Aorta (tissue), 5 donors: ENCODE data around the gene NPR1. TPM values are rescaled to one million over a fixed set of nuclear protein-coding genes. Genes with fewer than 3 reads are reported as not detected.
A peak's percentile ranks its signal among the peaks of the same experiment; 100 is the strongest.

ENCODE experiments used
- ATAC-seq: fragments of 200-7000 bp; cut with Tn5 transposase; one replicate; pipeline ENCODE4 v1.9.1; 2022; ENCODE audit warnings: moderate library complexity; ENCODE audit not compliant: low FRiP score
- DNase-seq, 2 donors: peaks; one replicate each; pipeline ENCODE4 v3.0.0-alpha.2; 2020
- H3K27ac ChIP-seq, 2 donors: one replicate each; pipeline ENCODE4 v1.5.1; 2013; ENCODE audit warnings: low read length in 2 of 2, mild to moderate bottlenecking in 2 of 2, moderate library complexity in 2 of 2, control low read depth in 1 of 2, inconsistent platforms in 1 of 2, low read depth in 1 of 2
- H3K27me3 ChIP-seq, 2 donors: one replicate each; pipeline ENCODE4 v1.6.1; 2013; ENCODE audit warnings: control low read depth in 1 of 2, low read length in 1 of 2, mild to moderate bottlenecking in 1 of 2, moderate library complexity in 1 of 2; ENCODE audit not compliant: insufficient read depth in 2 of 2, control insufficient read depth in 1 of 2
- H3K36me3 ChIP-seq, 2 donors: one replicate each; pipeline ENCODE4 v1.6.1; 2013; ENCODE audit warnings: control low read depth in 1 of 2, low read length in 1 of 2, mild to moderate bottlenecking in 1 of 2; ENCODE audit not compliant: insufficient read depth in 2 of 2, control insufficient read depth in 1 of 2
- H3K4me1 ChIP-seq, 2 donors: one replicate each; pipeline ENCODE4 v1.6.1; 2013; ENCODE audit warnings: low read length in 2 of 2, control low read depth in 1 of 2, mild to moderate bottlenecking in 1 of 2, moderate library complexity in 1 of 2; ENCODE audit not compliant: insufficient read depth in 2 of 2, control insufficient read depth in 1 of 2
- H3K4me3 ChIP-seq, 2 donors: one replicate each; pipeline ENCODE4 v1.5.1; 2013; ENCODE audit warnings: low read length in 2 of 2, control low read depth in 1 of 2, mild to moderate bottlenecking in 1 of 2
- H3K9me3 ChIP-seq: one replicate; pipeline ENCODE4 v1.6.1; 2013; ENCODE audit warnings: mild to moderate bottlenecking, low read length; ENCODE audit not compliant: control insufficient read depth
- WGBS, 2 donors: extraction: QIAGEN DNeasy Blood & Tissue Kit; methylation state at CpG; one replicate each; pipeline ENCODE4 v1.1.7; 2013; 5-methylcytosine and 5-hydroxymethylcytosine counted together
- intact Hi-C, 2 donors: fragments of 100-400 bp; cut with DNase I; formaldehyde crosslinking; loops; one replicate each; pipeline versions ENCODE4 v1.14.2 to v1.15.0; 2022
- polyA plus RNA-seq, 2 donors: library from polyadenylated mRNA; stranded (reverse); fragments of 200-250 nt; gene quantifications; one replicate each; pipeline ENCODE4 v1.2.3, GENCODE V29; 2013
- total RNA-seq, 2 donors: library from RNA; stranded (reverse); fragmentation: NEBNext Ultra II Directional; extraction: Animal tissue kit (Norgen Biotek cat#: 25700); gene quantifications; one replicate each; pipeline ENCODE4 v1.2.1, GENCODE V29; 2021
- donor health status: healthy with polysubstance abuse.
- donor health status: Bipolar disorder and iron deficiency.
- donor health status: DM: no; HTN: no; CAD: no.
- donor health status: DM: no; HTN: no; CAD: no.
- donor health status: DM: yes; HTN: yes; CAD: no.

Gene NPR1
- total and polyA plus RNA-seq, 4 donors = 39.4 to 168 (median 113) TPM

- no peaks in the 10 kb centered on the region for H3K4me1 ChIP-seq
- no peaks in the 10 kb centered on the region for H3K9me3 ChIP-seq
- intact Hi-C loops = no loop called here
- no peak overlapping the region for H3K4me3 ChIP-seq
- H3K27me3 ChIP-seq = no peaks in the 10 kb centered on the region
- DNase-seq (peak in 1 of 2 donors; percentile 62), ATAC-seq (no peak)
- no peak overlapping the region for H3K27ac ChIP-seq
- H3K36me3 ChIP-seq = peaks cover 3 to 4% of the 10 kb centered on the region in 2 donors
- 67 to 73% methylated on average over 5 of the region's 5 CpGs for WGBS, 2 donors
Measured at GRCh38 chr1:153646672-153647345, 31.7 kb upstream of the NPR1 start.

DNA sequence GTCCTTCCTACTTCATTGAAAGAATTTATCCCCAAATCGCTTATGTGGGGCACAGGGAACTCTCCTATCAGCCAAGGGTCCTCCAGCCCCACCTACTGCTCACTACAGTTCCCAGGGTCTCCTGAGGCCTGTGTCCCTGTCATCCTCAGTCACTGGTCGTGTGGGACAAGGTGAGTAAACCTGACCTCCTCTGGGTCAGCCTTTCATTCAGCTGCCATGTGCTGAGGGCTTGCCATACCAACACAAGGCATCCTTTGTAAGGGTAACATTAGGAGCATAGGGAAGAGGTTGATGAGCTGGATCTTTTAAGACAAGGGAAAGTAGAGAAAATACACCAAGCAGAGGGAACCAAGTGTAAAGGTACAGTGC is 31.2 kb upstream of the NPR1 start:
- Histone ChIP-seq H3K4me3 (no peak overlapping the region), H3K4me1 (no peaks in the 10 kb centered on the region), H3K27ac (no peak overlapping the region), H3K27me3 (no peaks in the 10 kb centered on the region), H3K36me3 (peaks cover 3 to 4% of the 10 kb centered on the region in 2 donors), H3K9me3 (no peaks in the 10 kb centered on the region)
- 45 to 53% methylated on average over 2 of the region's 2 CpGs for WGBS, 2 donors
- intact Hi-C loops = no loop called here
- DNase-seq (no peak), ATAC-seq (no peak)

DNA sequence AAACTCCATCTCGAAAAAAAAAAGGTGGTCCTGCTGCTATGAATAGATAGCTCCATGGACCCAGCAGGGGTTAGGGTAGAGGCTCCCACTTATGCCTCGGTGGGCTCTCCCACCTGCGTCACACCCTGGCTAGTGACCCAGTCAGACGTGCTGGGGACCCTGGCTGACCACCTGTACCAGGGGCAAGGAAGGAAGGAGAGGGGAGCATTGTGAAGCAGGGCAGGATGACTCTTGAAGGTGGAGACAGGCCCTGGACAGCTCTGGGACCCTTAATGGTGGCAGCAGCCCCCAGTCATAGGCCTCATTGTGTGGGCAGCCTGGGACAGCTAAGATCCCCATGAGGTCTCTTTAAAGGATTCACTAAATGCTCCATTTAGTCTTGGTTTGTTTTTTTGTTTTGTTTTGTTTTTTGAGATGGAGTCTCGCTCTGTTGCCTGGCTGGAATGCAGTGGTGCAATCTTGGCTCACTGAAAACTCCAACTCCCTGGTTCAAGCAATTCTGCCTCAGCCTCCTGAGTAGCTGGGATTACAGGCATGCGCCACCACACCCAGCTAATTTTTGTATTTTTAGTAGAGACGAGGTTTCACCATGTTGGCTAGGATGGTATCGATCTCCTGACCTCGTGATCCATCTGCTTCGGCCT is 30.4 kb upstream of the NPR1 start:
- 85 to 86% methylated on average over 10 of the region's 10 CpGs for WGBS, 2 donors
- ATAC-seq = no peak
- Histone ChIP-seq H3K9me3 (no peaks in the 10 kb centered on the region), H3K27ac (no peak overlapping the region), H3K4me3 (no peak overlapping the region), H3K4me1 (no peaks in the 10 kb centered on the region), H3K27me3 (no peaks in the 10 kb centered on the region), H3K36me3 (peaks cover 3 to 4% of the 10 kb centered on the region in 2 donors)
- intact Hi-C loops = no loop called here
- DNase-seq = no peak

DNA sequence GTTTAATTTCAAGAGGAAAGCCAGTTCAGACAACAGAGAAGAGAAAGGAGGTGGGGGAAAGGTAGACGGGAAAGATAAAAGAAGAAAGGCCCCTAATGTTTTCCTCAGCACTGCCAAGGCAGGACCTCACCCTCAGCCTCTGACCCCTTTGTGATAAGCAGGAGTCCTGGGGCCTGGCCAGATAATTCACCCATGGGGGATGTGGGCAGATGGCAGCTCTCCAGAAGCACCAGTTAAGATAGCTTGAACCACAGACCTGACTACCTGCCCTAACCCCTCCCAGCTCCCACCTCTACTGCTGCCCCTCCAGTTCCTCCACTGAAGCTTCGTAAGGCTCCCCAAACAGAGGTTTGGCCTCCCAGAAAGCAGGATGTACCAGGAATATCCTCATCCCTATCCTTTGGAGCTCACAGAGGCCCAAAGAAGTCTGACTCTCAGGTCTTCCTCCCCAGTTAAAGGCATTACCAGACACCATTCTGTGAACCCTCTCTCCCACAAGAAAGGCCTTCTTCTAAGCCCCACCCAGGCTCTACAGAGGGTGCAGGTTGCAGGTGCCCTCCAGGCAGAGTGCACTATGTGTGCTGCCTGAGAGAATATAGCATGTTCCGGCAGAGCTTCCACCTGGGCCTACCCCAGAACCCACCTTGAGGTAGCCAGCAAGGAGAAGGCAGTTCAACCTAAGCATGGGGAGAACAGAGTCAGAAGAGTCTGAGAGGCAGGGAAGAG is 29.2 kb upstream of the NPR1 start:
- Histone ChIP-seq H3K27ac (no peak overlapping the region), H3K27me3 (no peaks in the 10 kb centered on the region), H3K9me3 (no peaks in the 10 kb centered on the region), H3K4me3 (no peak overlapping the region), H3K4me1 (no peaks in the 10 kb centered on the region), H3K36me3 (peaks cover 3% of the 10 kb centered on the region in 2 donors)
- 43 to 44% methylated on average over 3 of the region's 3 CpGs for WGBS, 2 donors
- peak in 1 of 2 donors; percentile 52 for DNase-seq
- intact Hi-C loops = no loop called here
- no peak for ATAC-seq

DNA sequence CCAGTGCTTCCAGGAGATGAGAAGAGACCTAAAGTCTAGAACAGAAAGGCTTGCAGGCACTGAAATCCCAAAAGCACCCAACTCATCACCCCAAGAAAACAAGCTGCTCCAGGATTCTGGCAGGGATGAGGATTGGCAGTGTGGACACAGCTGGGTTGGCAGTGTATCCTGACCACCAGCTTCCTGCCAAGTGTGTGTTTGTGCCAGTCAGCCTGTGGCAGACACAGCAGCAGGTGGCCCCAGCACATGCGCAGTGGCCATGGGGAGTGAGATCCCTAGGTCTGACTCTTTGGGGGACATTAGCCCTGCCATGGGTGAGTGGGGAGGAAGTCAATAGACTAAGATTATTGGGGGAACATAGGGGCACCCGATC is 28.6 kb upstream of the NPR1 start:
- DNase-seq (peak in 1 of 2 donors; percentile 78), ATAC-seq (no peak)
- Histone ChIP-seq H3K4me3 (no peak overlapping the region), H3K9me3 (no peaks in the 10 kb centered on the region), H3K36me3 (peaks cover 3% of the 10 kb centered on the region in 2 donors), H3K4me1 (no peaks in the 10 kb centered on the region), H3K27ac (no peak overlapping the region), H3K27me3 (no peaks in the 10 kb centered on the region)
- intact Hi-C loops = no loop called here
- 32 to 34% methylated on average over 2 of the region's 2 CpGs for WGBS, 2 donors

DNA sequence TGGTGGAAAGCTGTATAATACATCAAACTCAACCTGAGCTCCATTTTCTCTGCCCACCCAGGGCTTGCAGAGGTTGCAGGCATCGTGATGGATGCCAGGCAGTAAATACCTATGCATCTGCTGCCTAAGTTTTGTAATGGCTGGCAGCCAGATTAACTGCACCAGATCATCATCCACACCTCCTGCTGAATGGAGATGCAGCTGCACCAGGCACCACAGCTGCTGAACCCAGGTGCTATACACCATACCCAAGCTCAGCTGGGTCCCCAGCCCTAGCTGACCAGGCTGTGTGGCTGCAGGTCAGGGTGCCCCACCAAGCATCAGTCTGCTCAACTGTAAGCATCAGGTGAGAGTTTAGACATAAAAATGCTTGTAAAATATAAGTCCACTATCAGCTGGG is 26.7 kb upstream of the NPR1 start:
- H3K4me3 ChIP-seq = no peak overlapping the region
- H3K9me3 ChIP-seq = no peaks in the 10 kb centered on the region
- peak in 1 of 2 donors; percentile 12 for DNase-seq
- intact Hi-C loops = no loop called here
- no peaks in the 10 kb centered on the region for H3K4me1 ChIP-seq
- 89 to 92% methylated on average over 1 of the region's 1 CpG for WGBS, 2 donors
- H3K36me3 ChIP-seq = no peaks in the 10 kb centered on the region
- no peaks in the 10 kb centered on the region for H3K27me3 ChIP-seq
- ATAC-seq = no peak
- H3K27ac ChIP-seq = no peak overlapping the region

- no peak overlapping the region for H3K4me3 ChIP-seq
- WGBS, 2 donors = 40 to 55% methylated on average over 3 of the region's 3 CpGs
- no peak overlapping the region for H3K27ac ChIP-seq
- H3K4me1 ChIP-seq = no peaks in the 10 kb centered on the region
- intact Hi-C loops = no loop called here
- ATAC-seq = no peak
- H3K27me3 ChIP-seq = no peaks in the 10 kb centered on the region
- peak in 1 of 2 donors; percentile 69 for DNase-seq
- H3K9me3 ChIP-seq = no peaks in the 10 kb centered on the region
- H3K36me3 ChIP-seq = no peaks in the 10 kb centered on the region
Measured at GRCh38 chr1:153652805-153653500, 25.5 kb upstream of the NPR1 start.

DNA sequence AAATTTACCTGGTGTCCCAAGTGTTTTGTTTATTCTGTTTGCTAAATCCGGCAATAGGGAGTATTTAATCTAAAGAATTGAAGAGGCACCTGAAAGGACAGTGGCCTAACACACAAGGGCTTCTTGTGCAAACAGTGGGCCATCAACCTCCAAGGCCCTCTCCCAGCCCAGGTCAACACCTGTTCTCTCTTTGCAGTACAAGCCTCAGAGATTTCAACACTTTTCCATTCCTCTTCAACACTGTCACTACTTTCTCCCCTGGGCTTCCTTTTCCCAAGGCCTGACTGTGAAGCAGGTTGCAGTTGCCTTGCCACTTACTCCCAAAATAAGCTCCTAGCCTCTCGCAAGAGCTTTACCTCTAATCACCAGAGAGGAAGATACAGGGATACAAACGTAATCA is 23.2 kb upstream of the NPR1 start:
- Histone ChIP-seq H3K9me3 (no peaks in the 10 kb centered on the region), H3K36me3 (no peaks in the 10 kb centered on the region), H3K4me1 (no peaks in the 10 kb centered on the region), H3K27me3 (no peaks in the 10 kb centered on the region), H3K27ac (no peak overlapping the region), H3K4me3 (no peak overlapping the region)
- 81 to 92% methylated on average over 3 of the region's 3 CpGs for WGBS, 2 donors
- DNase-seq (peak in 1 of 2 donors; percentile 14), ATAC-seq (no peak)
- intact Hi-C loops = no loop called here
